SK-N-SH treated with all-trans-retinoic acid at 6 μM for 48 hours (cell line): Measurements from ENCODE around the gene KHK.

Experiments
- ATAC-seq: fragments of 200-7000 bp; cut with Tn5 transposase; 3 replicates; pipeline ENCODE4 v1.9.1; 2020; ENCODE audit warnings: mild to moderate bottlenecking, moderate library complexity
- ARNTL ChIP-seq: fragments of 450-650 bp; formaldehyde crosslinking; IDR thresholded peaks from 2 replicates; pipeline ENCODE4 v1.5.0; 2020; ENCODE audit warnings: low read depth, mild to moderate bottlenecking, moderate library complexity, borderline replicate concordance
- BACH2 ChIP-seq: fragments of 250-450 bp; sonication (Bioruptor Pico); IDR thresholded peaks from 2 replicates; pipeline ENCODE4 v1.9.0; 2021; ENCODE audit warnings: mild to moderate bottlenecking, borderline replicate concordance
- CSDC2 ChIP-seq: fragments of 250-450 bp; sonication (Bioruptor Pico); IDR thresholded peaks from 2 replicates; pipeline ENCODE4 v1.5.0; 2020; ENCODE audit warnings: mild to moderate bottlenecking, moderate library complexity
- CSRNP3 ChIP-seq: fragments of 250-450 bp; sonication (Bioruptor Pico); IDR thresholded peaks from 2 replicates; pipeline ENCODE4 v1.5.1; 2021; ENCODE audit warnings: mild to moderate bottlenecking, moderate library complexity
- ESRRG ChIP-seq: fragments of 250-450 bp; sonication (Bioruptor Pico); IDR thresholded peaks from 2 replicates; pipeline ENCODE4 v1.6.1; 2021; ENCODE audit warnings: mild to moderate bottlenecking
- GLIS3 ChIP-seq: fragments of 250-450 bp; sonication (Bioruptor Pico); IDR thresholded peaks from 2 replicates; pipeline ENCODE4 v1.5.0; 2020; ENCODE audit warnings: mild to moderate bottlenecking, moderate library complexity
- ISL1 ChIP-seq: fragments of 250-450 bp; sonication (Bioruptor Pico); IDR thresholded peaks from 2 replicates; pipeline ENCODE4 v2.1.2; 2022; ENCODE audit warnings: mild to moderate bottlenecking, moderate library complexity
- PATZ1 ChIP-seq: fragments of 250-450 bp; sonication (Bioruptor Pico); IDR thresholded peaks from 2 replicates; pipeline ENCODE4 v1.8.0; 2020; ENCODE audit warnings: mild to moderate bottlenecking, moderate library complexity, borderline replicate concordance
- POU6F1 ChIP-seq: fragments of 250-450 bp; sonication (Bioruptor Pico); IDR thresholded peaks from 2 replicates; pipeline ENCODE4 v1.8.0; 2021; ENCODE audit warnings: low read depth, mild to moderate bottlenecking, moderate library complexity, borderline replicate concordance
- PPARA ChIP-seq: fragments of 250-450 bp; sonication (Bioruptor Pico); IDR thresholded peaks from 2 replicates; pipeline ENCODE4 v1.5.0; 2020; ENCODE audit warnings: mild to moderate bottlenecking, borderline replicate concordance
- RARB ChIP-seq: fragments of 250-450 bp; sonication (Bioruptor Pico); IDR thresholded peaks from 2 replicates; pipeline ENCODE4 v1.8.0; 2021; ENCODE audit warnings: mild to moderate bottlenecking, moderate library complexity
- SNAI2 ChIP-seq: fragments of 250-450 bp; sonication (Bioruptor Pico); IDR thresholded peaks from 2 replicates; pipeline ENCODE4 v1.5.0; 2020; ENCODE audit warnings: mild to moderate bottlenecking, moderate library complexity
- TCF4 ChIP-seq: fragments of 250-450 bp; sonication (Bioruptor Pico); IDR thresholded peaks from 2 replicates; pipeline ENCODE4 v1.8.0; 2021; ENCODE audit warnings: mild to moderate bottlenecking, moderate library complexity, borderline replicate concordance
- TOX ChIP-seq: fragments of 250-450 bp; sonication (Bioruptor Pico); IDR thresholded peaks from 2 replicates; pipeline ENCODE4 v1.8.0; 2021; ENCODE audit warnings: mild to moderate bottlenecking, moderate library complexity, borderline replicate concordance
- TSHZ2 ChIP-seq: fragments of 250-450 bp; sonication (Bioruptor Pico); IDR thresholded peaks from 2 replicates; pipeline ENCODE4 v1.5.0; 2020; ENCODE audit warnings: mild to moderate bottlenecking, moderate library complexity
- ZC3H10 ChIP-seq: fragments of 250-450 bp; sonication (Bioruptor Pico); IDR thresholded peaks from 2 replicates; pipeline ENCODE4 v1.5.1; 2021; ENCODE audit warnings: mild to moderate bottlenecking, moderate library complexity
- ZFP30 ChIP-seq: fragments of 450-650 bp; formaldehyde crosslinking; IDR thresholded peaks from 2 replicates; pipeline ENCODE4 v1.5.0; 2022; ENCODE audit warnings: mild to moderate bottlenecking, moderate library complexity
- ZNF565 ChIP-seq: fragments of 450-650 bp; formaldehyde crosslinking; conservative IDR thresholded peaks from 2 replicates; pipeline ENCODE4 v1.5.0; 2020; ENCODE audit warnings: low read depth, mild to moderate bottlenecking, moderate library complexity
- ZNF70 ChIP-seq: fragments of 450-650 bp; formaldehyde crosslinking; IDR thresholded peaks from 2 replicates; pipeline ENCODE4 v1.5.0; 2020; ENCODE audit warnings: mild to moderate bottlenecking, moderate library complexity
- ZNF8 ChIP-seq: fragments of 450-650 bp; formaldehyde crosslinking; IDR thresholded peaks from 2 replicates; pipeline ENCODE4 v1.5.0; 2020; ENCODE audit warnings: mild to moderate bottlenecking, moderate library complexity

KHK gene

GRCh38 chr2:27093430-27094352 lies 7.1 kb downstream of the KHK start:
- TF ChIP-seq TOX (CRISPR knock-in tag) (no peak), ZNF70 (CRISPR knock-in tag) (no peak), RARB (CRISPR knock-in tag) (no peak), BACH2 (CRISPR knock-in tag) (no peak), PPARA (CRISPR knock-in tag) (no peak), ESRRG (CRISPR knock-in tag) (no peak), CSRNP3 (CRISPR knock-in tag) (no peak), ZC3H10 (CRISPR knock-in tag) (no peak), CSDC2 (no peak)
- no peak for ATAC-seq

GRCh38 chr2:27094353-27094984 lies 7.9 kb downstream of the KHK start:
- TF ChIP-seq TCF4 (CRISPR knock-in tag) = no peak
- no peak for TF ChIP-seq ZFP30 (CRISPR knock-in tag)
- no peak for TF ChIP-seq PATZ1
- no peak for TF ChIP-seq ZNF70 (CRISPR knock-in tag)
- TF ChIP-seq ISL1 = no peak
- TF ChIP-seq ESRRG (CRISPR knock-in tag) = no peak
- no peak for TF ChIP-seq TSHZ2 (CRISPR knock-in tag)
- no peak for TF ChIP-seq GLIS3 (CRISPR knock-in tag)
- no peak for TF ChIP-seq RARB (CRISPR knock-in tag)
- TF ChIP-seq TOX (CRISPR knock-in tag) = no peak
- TF ChIP-seq CSDC2 = no peak
- TF ChIP-seq ARNTL = no peak
- TF ChIP-seq SNAI2 (CRISPR knock-in tag) = no peak
- TF ChIP-seq, all 23 proteins: peak for 0

GRCh38 chr2:27095427-27095744 lies 8.8 kb downstream of the KHK start:
- TF ChIP-seq CSDC2 (no peak), ISL1 (no peak), POU6F1 (no peak), BACH2 (CRISPR knock-in tag) (no peak), ESRRG (CRISPR knock-in tag) (no peak), TSHZ2 (CRISPR knock-in tag) (no peak), TOX (CRISPR knock-in tag) (no peak), CSRNP3 (CRISPR knock-in tag) (no peak), ZNF565 (CRISPR knock-in tag) (no peak), ZFP30 (CRISPR knock-in tag) (no peak), ZNF8 (CRISPR knock-in tag) (no peak), ZC3H10 (CRISPR knock-in tag) (no peak)
- no peak for ATAC-seq

More at GRCh38 chr2:27094353-27094984, 7.9 kb downstream of the KHK start:
- no peak for ATAC-seq
